Natural killer cell treated with Interleukin-12 subunit alpha and Interleukin-12 subunit beta and Interleukin-15 and Interleukin-18, amount 100 ng/mL, for 72 hours (primary cell): Measurements from ENCODE around the gene PRPSAP2. TPM values are rescaled to one million over a fixed set of nuclear protein-coding genes. Genes with fewer than 3 reads are reported as not detected.
"Not testable (repeated sequence)": the region's sequence is repeated elsewhere in the genome, so short reads cannot be mapped to it uniquely, and the experiment has no call there.

Experiments used
- ATAC-seq, 2 donors: fragments of 150-1000 bp; cut with Tn5 transposase in 1 of 2; sonication (Bioruptor Pico), chemical (Tn5 transposase) in 1 of 2; 2 replicates each; pipeline ENCODE4 v1.10.0; 2021
- DNase-seq: peaks from one replicate; pipeline ENCODE4 v3.0.0; 2022; ENCODE audit warnings: low spot score
- H3K27ac Mint-ChIP-seq, 2 donors: 1 replicate in 1 of 2; 2 replicates in 1 of 2; pipeline ENCODE4 v1.8.0; 2022; ENCODE audit warnings: mixed read lengths in 2 of 2, mild to moderate bottlenecking in 1 of 2, moderate library complexity in 1 of 2
- H3K27me3 Mint-ChIP-seq, 2 donors: 1 replicate in 1 of 2; 2 replicates in 1 of 2; pipeline ENCODE4 v1.8.0; 2022; ENCODE audit warnings: mixed read lengths in 2 of 2
- H3K36me3 Mint-ChIP-seq: one replicate; pipeline ENCODE4 v1.8.0; 2022; ENCODE audit warnings: mixed read lengths
- H3K4me1 Mint-ChIP-seq, 2 donors: 1 replicate in 1 of 2; 2 replicates in 1 of 2; pipeline ENCODE4 v1.8.0; 2022; ENCODE audit warnings: low read depth in 2 of 2, mixed read lengths in 2 of 2, mild to moderate bottlenecking in 1 of 2
- H3K4me3 Mint-ChIP-seq: one replicate; pipeline ENCODE4 v1.8.0; 2022; ENCODE audit warnings: mixed read lengths
- H3K9me3 Mint-ChIP-seq: 2 replicates; pipeline ENCODE4 v1.8.0; 2022; ENCODE audit warnings: mixed read lengths
- total RNA-seq, 2 donors: library from RNA; stranded (reverse); gene quantifications; one replicate each; pipeline ENCODE4 v1.2.3, GENCODE V29; 2022

PRPSAP2 gene
- total RNA-seq = 100 to 1,000 TPM in 1 of 2 donors, 10 to 100 TPM in 1; 93.1 to 112 TPM

- peaks cover 4% of the 10 kb centered on the region for H3K36me3 Mint-ChIP-seq
- peak within 1 kb of the TSS; percentile 93 to 96 for H3K27ac Mint-ChIP-seq
- H3K9me3 Mint-ChIP-seq = no peaks in the 10 kb centered on the region
- ATAC-seq (peak; percentile 88 to 93), DNase-seq (peak; percentile 97)
- peak within 1 kb of the TSS; percentile 92 for H3K4me3 Mint-ChIP-seq
- peaks cover 46 to 52% of the 10 kb centered on the region in 2 donors for H3K4me1 Mint-ChIP-seq
- H3K27me3 Mint-ChIP-seq = no peaks in the 10 kb centered on the region
Observed at GRCh38 chr17:18857864-18858566, at the start of gene PRPSAP2. TSS of gene PRPSAP2 (plus strand) at chr17:18858131. CDS start at chr17:18865834, 7,703 bp downstream.

- not testable (repeated sequence) for H3K4me1 Mint-ChIP-seq, H3K4me3 Mint-ChIP-seq, H3K27me3 Mint-ChIP-seq, ATAC-seq, H3K36me3 Mint-ChIP-seq, DNase-seq, H3K27ac Mint-ChIP-seq, H3K9me3 Mint-ChIP-seq
Observed at GRCh38 chr17:18815924-18816323, 42.0 kb upstream of the PRPSAP2 start.

- H3K27ac Mint-ChIP-seq = peak overlapping the region in 1 of 2 donors; percentile 15
- peaks cover 4 to 12% of the 10 kb centered on the region in 2 donors for H3K4me1 Mint-ChIP-seq
- not testable (repeated sequence) for DNase-seq, H3K4me3 Mint-ChIP-seq, H3K36me3 Mint-ChIP-seq, H3K9me3 Mint-ChIP-seq
- peak; percentile 59 to 72 for ATAC-seq
- H3K27me3 Mint-ChIP-seq = peaks cover 7 to 14% of the 10 kb centered on the region in 2 donors
Observed at GRCh38 chr17:18816489-18817371, 41.2 kb upstream of the PRPSAP2 start.

GRCh38 chr17:18821430-18821829 lies 36.5 kb upstream of the PRPSAP2 start:
- ATAC-seq, DNase-seq, H3K4me3 Mint-ChIP-seq, H3K9me3 Mint-ChIP-seq, H3K36me3 Mint-ChIP-seq, H3K27ac Mint-ChIP-seq: not testable (repeated sequence)
- Mint-ChIP-seq H3K4me1 (peaks cover 4 to 13% of the 10 kb centered on the region in 2 donors), H3K27me3 (peaks cover 18 to 19% of the 10 kb centered on the region in 2 donors)

- not testable (repeated sequence) for DNase-seq, H3K27me3 Mint-ChIP-seq, H3K4me3 Mint-ChIP-seq, H3K4me1 Mint-ChIP-seq, H3K36me3 Mint-ChIP-seq, H3K9me3 Mint-ChIP-seq, H3K27ac Mint-ChIP-seq, ATAC-seq
Observed at GRCh38 chr17:18827613-18828012, 30.3 kb upstream of the PRPSAP2 start.

- peaks cover 0 to 4% of the 10 kb centered on the region in 2 donors for H3K27me3 Mint-ChIP-seq
- H3K4me1 Mint-ChIP-seq = peaks cover 0 to 3% of the 10 kb centered on the region in 2 donors
- DNase-seq (no peak), ATAC-seq (no peak)
- H3K27ac Mint-ChIP-seq = peak overlapping the region in 1 of 2 donors; percentile 56
- H3K9me3 Mint-ChIP-seq = no peaks in the 10 kb centered on the region
- H3K36me3 Mint-ChIP-seq = no peaks in the 10 kb centered on the region
- no peak overlapping the region for H3K4me3 Mint-ChIP-seq
Observed at GRCh38 chr17:18848501-18848900, 9.4 kb upstream of the PRPSAP2 start.

GRCh38 chr17:18850679-18851078 lies 7.3 kb upstream of the PRPSAP2 start:
- H3K9me3 Mint-ChIP-seq = no peaks in the 10 kb centered on the region
- peaks cover 7 to 9% of the 10 kb centered on the region in 2 donors for H3K4me1 Mint-ChIP-seq
- H3K27ac Mint-ChIP-seq = peak overlapping the region; percentile 28 to 64
- no peaks in the 10 kb centered on the region for H3K27me3 Mint-ChIP-seq
- H3K36me3 Mint-ChIP-seq = no peaks in the 10 kb centered on the region
- DNase-seq (no peak), ATAC-seq (peak; percentile 42 to 53)
- no peak overlapping the region for H3K4me3 Mint-ChIP-seq

GRCh38 chr17:18851201-18851600 lies 6.7 kb upstream of the PRPSAP2 start:
- H3K4me1 Mint-ChIP-seq = peaks cover 12 to 15% of the 10 kb centered on the region in 2 donors
- no peak overlapping the region for H3K4me3 Mint-ChIP-seq

GRCh38 chr17:18854956-18855355 lies 3.0 kb upstream of the PRPSAP2 start:
- Mint-ChIP-seq H3K27me3 (no peaks in the 10 kb centered on the region), H3K4me3 (peak overlapping the region; percentile 92), H3K9me3 (no peaks in the 10 kb centered on the region), H3K27ac (peak overlapping the region; percentile 75 to 93), H3K4me1 (peaks cover 23 to 32% of the 10 kb centered on the region in 2 donors), H3K36me3 (peaks cover 4% of the 10 kb centered on the region)
- no peak for DNase-seq
- no peak for ATAC-seq

More at GRCh38 chr17:18851201-18851600, 6.7 kb upstream of the PRPSAP2 start:
- ATAC-seq = no peak
- Mint-ChIP-seq H3K27ac (peak overlapping the region in 1 of 2 donors; percentile 28), H3K36me3 (no peaks in the 10 kb centered on the region), H3K9me3 (no peaks in the 10 kb centered on the region), H3K27me3 (no peaks in the 10 kb centered on the region)
- no peak for DNase-seq

GRCh38 chr17:18855831-18856569 lies 1.9 kb upstream of the PRPSAP2 start:
- DNase-seq = peak; percentile 92
- peaks cover 4% of the 10 kb centered on the region for H3K36me3 Mint-ChIP-seq
- no peaks in the 10 kb centered on the region for H3K27me3 Mint-ChIP-seq
- H3K4me3 Mint-ChIP-seq = peak overlapping the region; percentile 92
- ATAC-seq = peak; percentile 87 to 91
- no peaks in the 10 kb centered on the region for H3K9me3 Mint-ChIP-seq
- H3K27ac Mint-ChIP-seq = peak overlapping the region; percentile 75 to 93
- H3K4me1 Mint-ChIP-seq = peaks cover 34 to 43% of the 10 kb centered on the region in 2 donors

GRCh38 chr17:18856570-18856915 lies 1.4 kb upstream of the PRPSAP2 start:
- DNase-seq (no peak), ATAC-seq (no peak)
- no peaks in the 10 kb centered on the region for H3K27me3 Mint-ChIP-seq
- peaks cover 37 to 47% of the 10 kb centered on the region in 2 donors for H3K4me1 Mint-ChIP-seq
- H3K36me3 Mint-ChIP-seq = peaks cover 4% of the 10 kb centered on the region
- peak overlapping the region; percentile 92 for H3K4me3 Mint-ChIP-seq
- H3K9me3 Mint-ChIP-seq = no peaks in the 10 kb centered on the region
- peak overlapping the region; percentile 75 to 93 for H3K27ac Mint-ChIP-seq

- no peak for ATAC-seq
- Mint-ChIP-seq H3K4me3 (peak overlapping the region; percentile 92), H3K9me3 (no peaks in the 10 kb centered on the region), H3K36me3 (peaks cover 4% of the 10 kb centered on the region), H3K4me1 (peaks cover 49 to 52% of the 10 kb centered on the region in 2 donors), H3K27ac (peak overlapping the region; percentile 91 to 96), H3K27me3 (no peaks in the 10 kb centered on the region)
- DNase-seq = no peak
Observed at GRCh38 chr17:18858567-18859245, 775 bp downstream of the PRPSAP2 start.

GRCh38 chr17:18859256-18859655 lies 1.3 kb downstream of the PRPSAP2 start:
- H3K9me3 Mint-ChIP-seq = no peaks in the 10 kb centered on the region
- H3K4me3 Mint-ChIP-seq = peak overlapping the region; percentile 92
- DNase-seq = no peak
- ATAC-seq = no peak
- no peaks in the 10 kb centered on the region for H3K27me3 Mint-ChIP-seq
- H3K36me3 Mint-ChIP-seq = peaks cover 4% of the 10 kb centered on the region
- H3K4me1 Mint-ChIP-seq = peaks cover 49 to 52% of the 10 kb centered on the region in 2 donors
- peak overlapping the region; percentile 91 to 96 for H3K27ac Mint-ChIP-seq
